Ishikawa (cell line): ENCODE results near the gene PODXL2.

Experiments used
- CEBPB ChIP-seq: IDR thresholded peaks from 2 replicates; pipeline ENCODE4 v1.6.1; 2012
- CREB1 ChIP-seq: IDR thresholded peaks from 2 replicates; pipeline ENCODE4 v1.6.1; 2012; ENCODE audit warnings: low read depth
- EGR1 ChIP-seq: IDR thresholded peaks from 2 replicates; pipeline ENCODE4 v1.6.1; 2012
- FOXM1 ChIP-seq: IDR thresholded peaks from 2 replicates; pipeline ENCODE4 v1.6.1; 2012; ENCODE audit warnings: low read depth, borderline replicate concordance
- MAX ChIP-seq: IDR thresholded peaks from 2 replicates; pipeline ENCODE4 v1.6.1; 2012
- NFIC ChIP-seq: IDR thresholded peaks from 2 replicates; pipeline ENCODE4 v1.6.1; 2012
- RAD21 ChIP-seq: IDR thresholded peaks from 2 replicates; pipeline ENCODE4 v1.6.1; 2012; ENCODE audit warnings: low read depth
- REST ChIP-seq: IDR thresholded peaks from 2 replicates; pipeline ENCODE4 v1.6.1; 2012; ENCODE audit warnings: low read depth, mild to moderate bottlenecking
- TAF1 ChIP-seq: IDR thresholded peaks from 2 replicates; pipeline ENCODE4 v1.6.1; 2012; ENCODE audit warnings: low read depth, mild to moderate bottlenecking
- TCF12 ChIP-seq: IDR thresholded peaks from 2 replicates; pipeline ENCODE4 v1.6.1; 2012; ENCODE audit warnings: low read depth
- TEAD4 ChIP-seq: IDR thresholded peaks from 2 replicates; pipeline ENCODE4 v1.6.1; 2012
- USF1 ChIP-seq: IDR thresholded peaks from 2 replicates; pipeline ENCODE4 v1.6.1; 2012
- ZBTB7A ChIP-seq: IDR thresholded peaks from 2 replicates; pipeline ENCODE4 v1.6.1; 2012; ENCODE audit warnings: low read depth

- no peak for TF ChIP-seq MAX
- TF ChIP-seq TAF1, result no peak
- no peak for TF ChIP-seq REST
- TF ChIP-seq RAD21, result no peak
- no peak for TF ChIP-seq TEAD4
- no peak for TF ChIP-seq CREB1
- TF ChIP-seq FOXM1, result no peak
- TF ChIP-seq TCF12, result no peak
- TF ChIP-seq EGR1, result no peak
- no peak for TF ChIP-seq USF1
- TF ChIP-seq NFIC, result 0 out of 2 replicates have a peak, but pooled peaks have one; percentile 26
- TF ChIP-seq ZBTB7A, result no peak
- no peak for TF ChIP-seq CEBPB
Observed at GRCh38 chr3:127712881-127713771, 84.1 kb downstream of the PODXL2 start.
